OCI-LY3 (cell line): ENCODE data around the gene SECISBP2.

Experiments used
- CTCF ChIP-seq: fragments of 200-600, 300-600 bp; sonication (generic); IDR thresholded peaks from 2 replicates; pipeline ENCODE4 v1.5.1; 2014; ENCODE audit warnings: antibody characterized with exemption, low read length, low read depth
- EZH2phosphoT487 ChIP-seq: fragments of 200-600 bp; shearing (Covaris generic); IDR thresholded peaks from 2 replicates; pipeline ENCODE4 v1.6.1; 2018; ENCODE audit warnings: antibody characterized with exemption, mixed run types, low read depth

- TF ChIP-seq CTCF (no peak), EZH2phosphoT487 (no peak)
Observed at GRCh38 chr9:89342948-89343347, 24.6 kb downstream of the SECISBP2 start.
